NCI-H146 treated with DMSO at 0.1 percent for 48 hours (cell line): ENCODE results near the gene MLLT11.
A peak's percentile ranks its signal among the peaks of the same experiment; 100 is the strongest.

ENCODE experiments used
- DNase-seq: peaks from one replicate; lab custom pipeline; 2025; ENCODE audit not compliant: unreplicated experiment; lab: John Stamatoyannopoulos, UW

The MLLT11 gene, protein sequence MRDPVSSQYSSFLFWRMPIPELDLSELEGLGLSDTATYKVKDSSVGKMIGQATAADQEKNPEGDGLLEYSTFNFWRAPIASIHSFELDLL

DNA sequence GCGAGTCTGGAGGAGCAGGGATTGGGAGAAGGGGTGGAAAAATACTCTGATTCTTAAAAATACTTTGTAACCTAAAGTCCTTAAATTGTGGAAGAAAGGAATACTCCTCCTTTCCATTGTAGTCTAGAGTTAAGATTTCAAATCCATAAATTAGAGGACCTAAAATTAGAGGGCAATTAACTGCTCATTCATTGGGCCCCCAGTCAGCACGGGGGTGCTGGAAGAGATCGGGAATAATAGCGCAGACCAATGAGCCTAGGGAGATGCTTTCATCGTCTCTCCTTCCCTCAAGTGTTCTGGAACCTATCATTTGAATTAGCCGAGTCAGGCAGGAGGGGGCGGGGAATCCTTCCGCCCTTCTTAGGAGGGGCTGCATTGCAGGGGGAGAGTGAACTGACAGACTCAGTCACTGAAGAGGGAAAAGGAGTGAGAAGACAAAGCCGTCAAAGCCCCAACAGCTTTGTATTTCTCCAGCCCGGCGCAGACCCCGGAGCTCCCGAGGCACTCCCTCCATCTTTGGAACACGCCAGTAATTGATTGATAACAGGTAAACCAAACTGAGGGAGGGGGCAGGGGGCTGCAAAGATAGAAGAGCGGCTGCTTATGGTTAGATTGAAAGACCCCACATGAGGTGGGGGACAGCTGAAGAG is at the start of gene MLLT11:
Gene MLLT11 (plus strand): TSS at position 391 of the 650 bp plus-strand sequence. CDS start 6,828 bp downstream, outside the sequence.
- DNase-seq = peak; percentile 49

DNA sequence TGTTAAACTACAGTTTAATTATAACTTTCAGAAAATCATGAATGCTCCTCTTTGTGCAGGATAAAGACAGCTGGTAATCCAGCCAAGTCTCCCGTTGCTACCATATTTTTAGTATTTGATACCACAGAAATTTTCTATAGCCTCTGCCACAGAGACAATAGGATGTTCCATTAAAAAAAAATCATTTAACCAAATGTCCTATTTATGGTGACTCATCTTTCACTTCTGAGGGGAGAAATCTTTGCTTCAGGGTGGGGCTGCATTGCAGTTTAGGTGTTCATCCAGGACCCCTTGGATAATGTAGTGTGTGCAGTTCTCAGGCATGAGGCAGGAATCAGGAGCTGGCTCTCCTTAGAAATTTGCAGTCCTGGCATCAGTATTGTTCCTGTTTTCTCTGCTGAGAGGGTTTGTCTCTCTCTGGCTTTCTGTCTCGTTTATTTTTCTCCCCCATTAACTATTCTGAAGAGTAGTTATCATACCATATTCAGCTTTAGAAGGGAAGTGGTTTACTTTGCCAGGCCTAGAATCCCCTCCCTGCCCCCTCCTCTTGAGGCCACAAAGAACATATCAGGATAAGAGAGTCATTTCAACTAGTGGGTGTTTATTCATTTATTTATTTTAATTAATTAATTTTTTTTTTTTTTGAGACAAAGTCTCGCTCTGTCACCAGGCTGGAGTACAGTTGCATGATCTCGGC is 48.9 kb upstream of the MLLT11 start:
- no peak for DNase-seq

DNA sequence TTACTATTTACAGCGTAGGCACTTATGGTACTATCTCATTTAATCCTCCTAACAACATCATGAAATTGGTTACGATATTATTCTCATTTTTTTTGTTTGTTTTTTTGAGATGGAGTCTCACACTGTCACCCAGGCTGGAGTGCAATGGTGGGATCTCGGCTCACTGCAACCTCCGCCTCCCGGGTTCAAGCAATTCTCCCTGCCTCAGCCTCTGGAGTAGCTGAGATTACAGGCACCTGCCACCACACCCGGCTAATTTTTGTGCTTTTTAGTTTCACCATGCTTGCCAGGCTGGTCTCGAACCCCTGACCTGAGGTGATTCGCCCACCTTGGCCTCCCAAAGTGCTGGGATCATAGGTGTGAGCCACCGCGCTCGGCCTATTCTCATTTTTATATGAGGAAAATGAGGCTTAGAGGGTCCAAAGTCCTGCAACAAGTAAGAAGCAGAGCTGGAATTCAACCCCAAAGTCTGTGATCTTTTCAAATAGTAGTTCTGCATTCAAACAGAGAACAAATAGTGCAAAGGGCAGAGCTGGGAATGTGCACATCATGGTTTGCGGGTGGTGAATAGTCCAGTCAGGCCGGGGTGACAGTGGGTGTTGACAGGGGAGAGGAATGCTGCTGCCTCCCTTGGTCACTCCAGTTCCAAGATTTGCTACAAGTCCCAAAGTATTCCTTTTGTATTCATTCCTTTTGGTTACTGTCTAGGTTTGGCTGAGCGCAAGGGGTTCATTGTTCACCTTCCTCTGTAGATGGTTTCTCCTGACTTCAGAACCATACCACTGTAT is 47.3 kb upstream of the MLLT11 start:
- no peak for DNase-seq

DNA sequence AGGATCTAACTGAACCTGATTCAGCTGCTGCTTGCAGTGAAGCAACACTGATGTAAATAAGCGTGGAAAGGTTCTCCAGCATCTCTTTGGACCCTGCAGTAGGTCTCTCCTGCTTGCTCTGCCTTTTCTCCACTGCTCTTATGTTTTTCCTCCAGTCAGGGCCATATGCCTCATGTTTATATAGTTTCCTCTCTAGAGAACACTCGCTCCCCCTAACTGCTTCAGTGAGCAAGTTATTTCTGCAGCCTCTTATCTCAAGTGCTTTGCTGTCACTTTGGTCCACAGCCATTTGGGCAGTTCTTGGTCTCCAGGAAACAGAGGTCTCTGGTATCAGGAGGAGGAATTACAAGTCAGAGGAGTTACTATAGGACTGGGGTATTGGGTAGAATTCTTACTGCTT is 46.7 kb upstream of the MLLT11 start:
- no peak for DNase-seq

DNA sequence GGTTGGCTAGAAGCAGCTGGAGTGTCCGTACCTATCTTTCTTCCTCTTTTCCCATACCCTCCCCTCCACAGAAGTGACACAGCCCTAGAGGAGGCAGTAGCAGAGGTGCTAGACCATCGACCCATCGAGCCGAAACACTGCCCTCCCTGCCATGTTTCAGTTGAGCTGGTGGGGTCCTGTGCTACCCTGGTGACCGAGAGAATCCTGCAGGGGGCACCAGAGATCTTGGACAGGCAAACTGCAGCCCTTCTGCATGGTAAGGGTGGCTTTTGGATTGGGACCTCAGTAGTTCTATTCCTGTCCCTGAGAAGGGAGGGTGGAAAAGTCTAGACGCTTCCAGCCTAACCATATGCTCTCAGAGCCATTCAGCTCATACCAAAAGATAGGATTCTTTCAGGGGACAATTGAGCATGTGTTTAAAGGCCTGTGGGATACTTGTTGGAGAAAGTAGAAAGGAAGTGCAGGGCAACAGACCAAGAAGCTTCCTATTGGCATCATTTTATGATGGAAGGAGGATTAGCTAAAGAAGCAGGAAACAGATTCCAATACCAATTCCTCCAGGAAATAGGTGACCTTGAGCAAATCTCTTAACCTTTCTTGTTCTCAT is 35.6 kb upstream of the MLLT11 start:
- DNase-seq = peak; percentile 52

DNA sequence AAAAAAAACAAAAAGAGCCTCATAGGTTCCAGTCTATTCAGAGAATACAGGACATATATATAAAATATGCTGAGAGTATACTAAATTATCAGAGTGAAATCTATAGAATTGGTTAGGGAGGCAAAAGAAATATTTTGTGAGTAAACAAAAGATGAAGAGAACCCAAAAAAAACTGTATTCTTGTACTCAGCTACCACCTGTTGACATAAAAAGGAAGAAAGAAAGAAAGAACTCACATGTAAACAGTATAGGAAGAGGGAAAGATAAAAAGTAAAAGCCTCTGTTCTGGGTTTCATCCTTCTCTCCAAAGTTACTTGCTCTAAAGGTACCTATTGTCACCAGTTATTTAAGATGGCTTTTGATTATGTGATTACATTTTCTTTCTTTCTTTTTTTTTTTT is 33.7 kb upstream of the MLLT11 start:
- no peak for DNase-seq

DNA sequence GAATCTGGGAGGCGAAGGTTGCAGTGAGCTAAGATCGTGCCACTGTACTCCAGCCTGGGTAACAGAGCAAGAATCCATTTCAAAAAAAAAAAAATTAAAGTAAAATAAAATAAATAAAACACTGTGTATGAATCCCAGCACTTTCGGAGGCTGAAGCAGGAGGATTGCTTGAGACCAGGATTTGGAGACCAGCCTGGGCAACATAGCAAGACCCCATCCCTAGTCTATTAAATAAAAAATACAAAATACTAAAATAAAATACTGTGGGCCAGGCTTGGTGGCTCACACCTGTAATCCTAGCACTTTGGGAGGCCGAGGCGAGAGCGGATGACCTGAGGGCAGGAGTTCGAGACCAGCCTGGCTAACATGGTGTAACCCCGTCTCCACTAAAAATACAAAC is 28.0 kb upstream of the MLLT11 start:
- DNase-seq = no peak

DNA sequence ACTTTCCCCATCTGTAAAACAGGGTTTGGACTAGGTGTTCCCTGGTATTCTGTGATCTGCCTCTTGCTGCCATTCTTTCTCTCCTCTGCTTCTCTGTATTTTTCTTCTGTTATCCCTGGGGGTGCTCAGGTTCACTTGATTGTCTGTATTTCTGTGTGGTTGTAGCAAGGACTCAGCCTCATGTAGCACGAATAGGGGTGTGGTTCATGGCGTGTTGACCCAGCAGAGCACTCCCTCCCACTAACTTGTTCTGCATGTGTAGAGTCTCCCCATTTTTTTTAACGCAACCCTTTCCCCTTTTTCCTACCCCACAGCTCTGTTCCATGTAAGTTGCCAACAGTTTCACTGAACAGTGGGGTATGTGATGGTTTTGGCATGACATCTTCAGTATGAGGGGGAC is 25.0 kb upstream of the MLLT11 start:
- DNase-seq = no peak

DNA sequence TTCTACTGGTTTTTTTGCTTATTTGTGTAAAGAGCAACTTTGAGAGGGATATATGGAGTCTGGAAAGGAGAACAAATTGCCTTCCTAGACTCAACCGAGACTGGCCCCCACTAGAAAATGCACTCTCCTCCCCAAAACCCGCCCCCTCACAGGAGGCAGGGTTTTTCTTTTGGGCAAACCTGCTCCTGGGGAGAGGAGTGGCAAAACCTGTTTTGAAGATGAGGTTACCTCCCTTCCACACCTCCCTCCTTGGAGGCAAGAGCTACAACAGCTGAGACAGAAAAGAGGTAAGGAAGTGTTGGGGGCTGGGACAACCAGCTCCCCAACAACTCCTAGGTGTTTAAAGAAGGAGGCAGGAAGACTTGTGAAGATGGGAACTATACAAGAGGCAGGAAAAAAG is 23.8 kb upstream of the MLLT11 start, which contains the start of gene BNIPL:
Gene BNIPL (plus strand): TSS at position 231 of the 400 bp plus-strand sequence. CDS start 140 bp downstream, at position 371.
- DNase-seq = no peak

DNA sequence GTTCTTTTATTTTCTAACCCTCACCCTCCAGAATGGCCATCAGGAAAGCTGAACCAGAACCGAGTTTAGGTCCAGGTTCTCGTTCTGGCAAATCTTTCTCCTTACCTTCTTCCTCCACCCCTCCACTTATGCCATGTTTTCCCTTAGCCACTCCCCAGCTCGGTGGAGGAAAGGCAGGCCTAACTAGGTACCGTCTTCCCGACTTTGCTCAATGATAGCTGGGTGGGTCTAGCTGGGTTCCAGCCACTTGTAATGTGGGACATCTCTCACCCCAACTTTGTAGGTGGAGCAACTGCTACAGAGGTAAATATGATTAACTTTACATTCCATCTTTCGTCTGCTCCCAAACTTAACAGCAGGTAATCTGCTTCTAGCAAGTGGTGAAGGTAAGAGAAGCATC is 23.2 kb upstream of the MLLT11 start:
- DNase-seq = no peak

DNA sequence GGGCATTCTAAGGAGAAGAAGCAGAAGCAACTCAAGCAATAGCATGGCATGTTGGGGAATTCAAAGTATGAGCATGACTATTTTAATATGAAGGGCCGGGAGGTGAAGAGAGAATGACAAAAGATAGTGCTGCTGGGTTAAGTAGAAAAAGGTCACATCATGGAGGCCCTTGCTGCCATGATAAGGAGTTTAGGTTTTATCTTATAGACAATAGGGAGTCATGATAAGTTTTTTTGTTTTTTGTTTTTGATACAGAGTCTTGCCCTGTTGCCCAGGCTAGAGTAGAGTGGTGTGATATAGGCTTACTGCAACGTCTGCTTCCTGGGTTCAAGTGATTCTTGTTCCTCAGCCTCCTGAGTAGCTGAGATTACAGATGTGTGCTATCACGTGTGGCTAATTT is 20.7 kb upstream of the MLLT11 start:
- DNase-seq = no peak

DNA sequence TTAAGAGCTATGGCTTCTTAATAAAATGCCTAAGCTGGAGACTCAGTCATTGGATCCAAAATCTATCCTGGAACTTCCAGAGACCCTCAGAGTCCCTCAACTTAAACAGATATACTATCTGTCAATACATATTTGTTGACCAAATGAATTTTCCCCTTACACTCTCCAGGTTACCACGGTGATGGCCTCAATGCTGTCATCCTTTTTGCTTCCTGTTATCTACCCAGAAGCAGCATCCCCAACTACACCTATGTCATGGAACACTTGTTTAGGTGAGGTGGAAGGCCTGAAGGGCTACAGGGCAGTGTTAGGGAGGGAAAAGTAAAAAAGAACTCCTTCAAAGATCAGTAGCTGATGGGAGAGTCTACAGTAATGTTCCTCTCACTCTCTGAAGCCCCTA is 17.0 kb upstream of the MLLT11 start:
- no peak for DNase-seq

DNA sequence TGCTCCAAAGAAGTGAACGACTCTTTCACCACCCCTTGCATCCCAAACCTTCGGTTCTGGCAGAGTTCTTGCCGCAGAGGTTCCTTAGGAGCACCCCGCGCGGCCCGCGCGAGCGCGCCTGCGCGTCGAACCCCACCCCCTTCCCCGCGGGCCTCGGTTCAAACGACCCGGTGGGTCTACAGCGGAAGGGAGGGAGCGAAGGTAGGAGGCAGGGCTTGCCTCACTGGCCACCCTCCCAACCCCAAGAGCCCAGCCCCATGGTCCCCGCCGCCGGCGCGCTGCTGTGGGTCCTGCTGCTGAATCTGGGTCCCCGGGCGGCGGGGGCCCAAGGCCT is 12.6 kb upstream of the MLLT11 start, which contains the start of gene C1orf56:
Gene C1orf56 (plus strand): TSS at position 161 of the 334 bp plus-strand sequence. CDS start 97 bp downstream, at position 258.
- DNase-seq = peak; percentile 77

DNA sequence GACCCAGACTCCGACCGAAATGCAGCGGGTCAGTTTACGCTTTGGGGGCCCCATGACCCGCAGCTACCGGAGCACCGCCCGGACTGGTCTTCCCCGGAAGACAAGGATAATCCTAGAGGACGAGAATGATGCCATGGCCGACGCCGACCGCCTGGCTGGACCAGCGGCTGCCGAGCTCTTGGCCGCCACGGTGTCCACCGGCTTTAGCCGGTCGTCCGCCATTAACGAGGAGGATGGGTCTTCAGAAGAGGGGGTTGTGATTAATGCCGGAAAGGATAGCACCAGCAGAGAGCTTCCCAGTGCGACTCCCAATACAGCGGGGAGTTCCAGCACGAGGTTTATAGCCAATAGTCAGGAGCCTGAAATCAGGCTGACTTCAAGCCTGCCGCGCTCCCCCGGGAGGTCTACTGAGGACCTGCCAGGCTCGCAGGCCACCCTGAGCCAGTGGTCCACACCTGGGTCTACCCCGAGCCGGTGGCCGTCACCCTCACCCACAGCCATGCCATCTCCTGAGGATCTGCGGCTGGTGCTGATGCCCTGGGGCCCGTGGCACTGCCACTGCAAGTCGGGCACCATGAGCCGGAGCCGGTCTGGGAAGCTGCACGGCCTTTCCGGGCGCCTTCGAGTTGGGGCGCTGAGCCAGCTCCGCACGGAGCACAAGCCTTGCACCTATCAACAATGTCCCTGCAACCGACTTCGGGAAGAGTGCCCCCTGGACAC is 12.1 kb upstream of the MLLT11 start:
- peak; percentile 41 for DNase-seq

DNA sequence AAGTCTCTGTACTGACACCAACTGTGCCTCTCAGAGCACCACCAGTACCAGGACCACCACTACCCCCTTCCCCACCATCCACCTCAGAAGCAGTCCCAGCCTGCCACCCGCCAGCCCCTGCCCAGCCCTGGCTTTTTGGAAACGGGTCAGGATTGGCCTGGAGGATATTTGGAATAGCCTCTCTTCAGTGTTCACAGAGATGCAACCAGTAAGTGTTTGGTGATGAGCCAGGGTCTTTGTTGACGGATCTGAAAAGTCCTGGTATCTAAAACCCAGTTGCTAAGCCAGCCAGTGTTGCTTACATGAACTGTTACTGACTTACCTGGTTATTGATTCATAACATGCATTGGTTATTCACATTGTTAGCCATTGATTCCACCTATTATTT is 11.6 kb upstream of the MLLT11 start:
- DNase-seq = no peak

DNA sequence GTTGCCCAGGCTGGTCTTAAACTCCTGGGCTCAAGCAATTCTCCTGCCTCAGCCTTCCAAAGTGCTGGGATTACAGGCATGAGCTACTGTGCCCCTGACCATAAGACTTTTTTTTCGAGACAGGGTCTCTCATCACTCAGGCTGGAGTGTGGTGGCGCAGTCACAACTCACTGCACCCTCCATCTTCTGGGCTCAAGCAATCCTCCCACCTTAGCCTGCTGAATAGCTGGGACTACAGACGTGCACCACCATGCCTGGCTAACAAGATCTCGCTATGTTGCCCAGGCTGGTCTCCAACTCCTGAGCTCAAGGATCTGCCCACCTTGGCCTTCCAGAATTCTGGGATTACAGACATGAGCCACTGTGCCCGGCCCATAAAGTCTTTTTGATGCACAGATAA is 10.7 kb upstream of the MLLT11 start:
- DNase-seq = no peak

DNA sequence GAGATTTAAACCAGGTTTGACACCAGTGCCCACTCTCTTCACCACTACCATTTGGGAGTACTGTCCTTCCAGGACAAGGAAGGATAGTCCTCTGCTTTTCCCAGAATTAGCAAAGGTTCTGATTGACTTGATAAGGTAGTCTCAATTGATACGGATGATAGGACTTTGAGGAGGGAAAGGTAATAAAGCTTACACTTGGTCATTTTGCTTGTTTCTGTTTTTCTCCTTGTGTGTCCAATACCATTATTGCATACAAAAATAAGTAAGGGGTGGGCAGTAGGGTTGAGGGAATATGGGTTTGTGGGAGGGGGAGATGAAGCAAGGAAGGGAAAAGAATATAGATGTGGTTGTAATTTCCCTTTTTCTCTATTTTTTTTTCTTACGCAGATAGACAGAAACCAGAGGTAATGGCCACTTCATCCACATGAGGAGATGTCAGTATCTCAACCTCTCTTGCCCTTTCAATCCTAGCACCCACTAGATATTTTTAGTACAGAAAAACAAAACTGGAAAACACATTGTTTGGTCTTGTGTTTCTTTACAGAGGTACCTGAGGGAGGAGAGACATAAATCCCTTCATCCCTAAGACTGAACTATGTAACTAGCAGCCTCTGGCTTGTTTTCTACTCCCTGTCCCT is 10.0 kb upstream of the MLLT11 start:
- no peak for DNase-seq

DNA sequence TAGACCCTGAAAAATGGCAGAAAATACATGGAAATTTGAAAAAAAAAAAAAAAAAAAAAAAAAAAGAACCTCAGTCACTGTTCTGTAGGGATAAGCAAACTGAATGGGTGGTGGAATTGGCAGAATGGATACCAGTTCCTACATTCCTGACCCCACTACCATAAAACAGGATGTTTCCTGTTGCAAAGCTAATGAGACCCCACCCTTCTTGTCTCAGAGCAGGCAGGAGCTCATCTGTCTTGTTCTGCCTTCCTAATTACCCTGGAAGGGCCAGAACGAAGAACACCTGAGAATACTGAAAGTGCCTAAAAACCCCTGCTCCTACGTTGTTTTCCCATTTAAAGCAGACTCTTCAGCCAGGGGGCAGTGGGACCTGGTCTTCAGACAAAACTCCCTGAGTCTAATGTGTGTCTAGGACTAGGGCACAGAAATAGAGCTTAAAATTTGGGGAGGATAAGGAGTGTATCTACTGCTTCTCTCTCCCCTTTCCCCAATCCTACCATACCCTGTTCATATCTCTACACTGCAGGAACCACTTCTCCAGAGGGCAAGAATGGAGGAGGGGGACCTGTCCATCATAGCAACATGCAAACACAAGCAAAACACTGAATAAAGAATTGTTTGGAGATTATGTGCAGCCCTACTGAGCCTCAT is 8.7 kb upstream of the MLLT11 start:
- no peak for DNase-seq

DNA sequence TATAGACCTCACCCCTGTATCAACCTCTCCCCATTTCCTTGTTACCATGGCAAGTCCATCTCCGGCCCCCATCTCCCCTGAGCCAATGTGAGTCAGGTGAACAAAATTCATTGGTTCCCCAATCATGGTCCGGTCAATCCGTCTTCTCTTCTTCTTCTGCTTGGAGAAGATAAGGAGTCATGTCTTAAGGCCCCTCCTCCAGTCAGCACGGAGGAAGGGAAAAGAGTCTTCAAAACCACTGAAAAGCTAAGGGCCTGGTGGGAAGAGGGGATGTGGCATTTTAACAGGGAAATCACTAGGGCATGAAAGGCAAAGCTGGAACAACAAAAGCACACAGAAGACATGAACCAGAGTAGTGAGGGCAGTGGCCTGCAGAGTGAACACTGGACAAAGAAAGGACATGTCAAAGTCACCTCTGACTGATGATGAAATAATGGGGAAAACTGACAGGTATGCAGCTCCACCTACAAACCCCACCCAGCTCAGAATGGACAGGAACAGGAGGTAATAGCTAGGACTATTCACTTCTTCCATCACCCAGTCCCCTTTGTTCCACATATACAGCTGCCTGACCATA is 5.1 kb upstream of the MLLT11 start:
- no peak for DNase-seq
